Natural killer cell (primary cell): ENCODE measurements around the gene CMTM6. TPM values are rescaled to one million over a fixed set of nuclear protein-coding genes. Genes with fewer than 3 reads are reported as not detected.
"Not testable (repeated sequence)": the region's sequence is repeated elsewhere in the genome, so short reads cannot be mapped to it uniquely, and the experiment has no call there.

Experiments used
- ATAC-seq, 3 donors: fragments of 150-1000 bp in 2 of 3; fragments of 200-7000 bp in 1 of 3; cut with Tn5 transposase; 1 replicate in 1 of 3; 2 replicates in 2 of 3; pipeline ENCODE4 v1.10.0; 2021; ENCODE audit warnings: mild to moderate bottlenecking in 2 of 3, moderate library complexity in 2 of 3
- DNase-seq, 2 donors: peaks; one replicate each; pipeline versions ENCODE4 v3.0.0 to v3.0.0-alpha.2; 2013 to 2021; ENCODE audit warnings: mixed read lengths in 1 of 2
- H3K27ac ChIP-seq: one replicate; pipeline ENCODE4 v1.5.1; 2013; ENCODE audit warnings: mild to moderate bottlenecking, low read length
- H3K27me3 ChIP-seq: one replicate; pipeline ENCODE4 v1.6.1; 2013; ENCODE audit warnings: low read length; ENCODE audit not compliant: control insufficient read depth, insufficient read depth
- H3K36me3 ChIP-seq: one replicate; pipeline ENCODE4 v1.6.1; 2013; ENCODE audit warnings: low read length; ENCODE audit not compliant: control insufficient read depth, insufficient read depth
- H3K4me1 ChIP-seq: one replicate; pipeline ENCODE4 v1.6.1; 2013; ENCODE audit warnings: low read length; ENCODE audit not compliant: control insufficient read depth, insufficient read depth
- H3K4me3 ChIP-seq: one replicate; pipeline ENCODE4 v1.5.1; 2013; ENCODE audit warnings: low read length
- H3K9me3 ChIP-seq: one replicate; pipeline ENCODE4 v1.6.1; 2013; ENCODE audit warnings: low read length; ENCODE audit not compliant: control insufficient read depth, insufficient read depth
- H3K27ac Mint-ChIP-seq, 2 donors: one replicate each; pipeline ENCODE4 v1.8.0; 2022; ENCODE audit warnings: mild to moderate bottlenecking in 2 of 2, mixed read lengths in 2 of 2, moderate library complexity in 1 of 2
- H3K27me3 Mint-ChIP-seq, 2 donors: one replicate each; pipeline ENCODE4 v1.8.0; 2022; ENCODE audit warnings: low read depth in 2 of 2, mixed read lengths in 2 of 2
- H3K36me3 Mint-ChIP-seq: one replicate; pipeline ENCODE4 v1.8.0; 2022; ENCODE audit warnings: mixed read lengths
- H3K4me1 Mint-ChIP-seq, 2 donors: one replicate each; pipeline ENCODE4 v1.8.0; 2022; ENCODE audit warnings: mixed read lengths in 2 of 2
- H3K4me3 Mint-ChIP-seq: one replicate; pipeline ENCODE4 v1.8.0; 2022; ENCODE audit warnings: mild to moderate bottlenecking, moderate library complexity, mixed read lengths
- H3K9me3 Mint-ChIP-seq, 2 donors: one replicate each; pipeline ENCODE4 v1.8.0; 2022; ENCODE audit warnings: mixed read lengths in 2 of 2
- CTCF ChIP-seq: fragments of 200-600 bp; IDR thresholded peaks from one replicate; pipeline ENCODE4 v1.8.0; 2022; ENCODE audit warnings: antibody characterized with exemption
- WGBS: methylation state at CpG from one replicate; pipeline ENCODE4 v1.1.7; 2013; ENCODE audit warnings: missing lambda C conversion rate; ENCODE audit not compliant: insufficient coverage; 5-methylcytosine and 5-hydroxymethylcytosine counted together
- intact Hi-C: fragments of 100-400 bp; cut with micrococcal nuclease; formaldehyde crosslinking; loops from one replicate; pipeline ENCODE4 v1.14.2; 2022
- total RNA-seq, 4 donors: library from RNA; stranded (reverse); fragments of 120-200 nt in 1 of 4; gene quantifications; one replicate each; pipeline versions ENCODE4 v1.2.3 to v1.2.4, GENCODE V29; 2013 to 2022

Gene CMTM6
- total RNA-seq, 3 donors from 2014 or later (not counting 1 experiment from before 2014, with no cell fraction given) = 57.4 to 63.6 (median 59.5) TPM

- Histone ChIP-seq H3K27ac (peak overlapping the region; percentile 89), H3K4me1 (peaks cover 55% of the 10 kb centered on the region)
- not testable (repeated sequence) for H3K27ac Mint-ChIP-seq, DNase-seq, H3K27me3 Mint-ChIP-seq, H3K9me3 Mint-ChIP-seq, ATAC-seq, H3K4me3 ChIP-seq, H3K36me3 ChIP-seq, H3K27me3 ChIP-seq, H3K9me3 ChIP-seq, H3K36me3 Mint-ChIP-seq
- H3K4me3 Mint-ChIP-seq = peak overlapping the region; percentile 83
- 89% methylated on average over 10 of the region's 10 CpGs for WGBS
- intact Hi-C loops = loop anchor here (1.0 kb wide), 1 partner anchor 28 kb away; no protein-coding TSS in a partner anchor
- peaks cover 9 to 29% of the 10 kb centered on the region in 2 donors for H3K4me1 Mint-ChIP-seq
Observed at GRCh38 chr3:32460817-32461496, 41.7 kb downstream of the CMTM6 start.

- Mint-ChIP-seq H3K9me3 (no peaks in the 10 kb centered on the region), H3K4me1 (peaks cover 9 to 29% of the 10 kb centered on the region in 2 donors), H3K27me3 (no peaks in the 10 kb centered on the region), H3K4me3 (peak overlapping the region; percentile 83), H3K36me3 (no peaks in the 10 kb centered on the region), H3K27ac (no peak overlapping the region)
- intact Hi-C loops = loop anchor here (1.0 kb wide), 1 partner anchor 27 kb away; no protein-coding TSS in a partner anchor
- TF ChIP-seq CTCF = no peak
- 9% methylated on average over 15 of the region's 15 CpGs for WGBS
- peak; percentile 85 to 89 (median 87) for ATAC-seq
- Histone ChIP-seq H3K4me1 (peaks cover 61% of the 10 kb centered on the region), H3K27ac (peak overlapping the region; percentile 89), H3K27me3 (no peaks in the 10 kb centered on the region), H3K9me3 (no peaks in the 10 kb centered on the region), H3K4me3 (no peak overlapping the region), H3K36me3 (no peaks in the 10 kb centered on the region)
- DNase-seq = peak; percentile 42 to 96
Observed at GRCh38 chr3:32460031-32460749, 42.5 kb downstream of the CMTM6 start.

- WGBS = no CpG with 5 or more reads among the region's 5 CpGs
- no peak for DNase-seq
- Histone ChIP-seq H3K27ac (peak overlapping the region; percentile 89), H3K9me3 (no peaks in the 10 kb centered on the region), H3K27me3 (no peaks in the 10 kb centered on the region), H3K36me3 (peaks cover 2% of the 10 kb centered on the region), H3K4me1 (peaks cover 61% of the 10 kb centered on the region), H3K4me3 (no peak overlapping the region)
- H3K4me3 Mint-ChIP-seq = peak overlapping the region; percentile 83
- H3K36me3 Mint-ChIP-seq = no peaks in the 10 kb centered on the region
- TF ChIP-seq CTCF = no peak
- no peaks in the 10 kb centered on the region for H3K27me3 Mint-ChIP-seq
- intact Hi-C loops = no loop called here
- H3K4me1 Mint-ChIP-seq = peaks cover 9 to 29% of the 10 kb centered on the region in 2 donors
- no peak overlapping the region for H3K27ac Mint-ChIP-seq
- no peak for ATAC-seq
- H3K9me3 Mint-ChIP-seq = no peaks in the 10 kb centered on the region
Observed at GRCh38 chr3:32459450-32459849, 43.2 kb downstream of the CMTM6 start.

- H3K4me1 Mint-ChIP-seq = peaks cover 9 to 29% of the 10 kb centered on the region in 2 donors
- ATAC-seq (peak; percentile 29 to 69 (median 44)), DNase-seq (peak; percentile 22 to 91)
- intact Hi-C loops = no loop called here
- no peaks in the 10 kb centered on the region for H3K27me3 ChIP-seq
- WGBS = 8% methylated on average over 8 of the region's 9 CpGs
- no peaks in the 10 kb centered on the region for H3K9me3 ChIP-seq
- peaks cover 3% of the 10 kb centered on the region for H3K36me3 ChIP-seq
- H3K27ac ChIP-seq = peak overlapping the region; percentile 81
- H3K36me3 Mint-ChIP-seq = no peaks in the 10 kb centered on the region
- H3K4me1 ChIP-seq = peaks cover 61% of the 10 kb centered on the region
- peak overlapping the region; percentile 89 to 92 for H3K27ac Mint-ChIP-seq
- no peak for TF ChIP-seq CTCF
- peak overlapping the region; percentile 72 for H3K4me3 Mint-ChIP-seq
- H3K9me3 Mint-ChIP-seq = no peaks in the 10 kb centered on the region
- H3K4me3 ChIP-seq = no peak overlapping the region
- no peaks in the 10 kb centered on the region for H3K27me3 Mint-ChIP-seq
Observed at GRCh38 chr3:32457971-32458471, 44.6 kb downstream of the CMTM6 start.
